Measurements from ENCODE around the gene LCOR.

Gene LCOR

DNA sequence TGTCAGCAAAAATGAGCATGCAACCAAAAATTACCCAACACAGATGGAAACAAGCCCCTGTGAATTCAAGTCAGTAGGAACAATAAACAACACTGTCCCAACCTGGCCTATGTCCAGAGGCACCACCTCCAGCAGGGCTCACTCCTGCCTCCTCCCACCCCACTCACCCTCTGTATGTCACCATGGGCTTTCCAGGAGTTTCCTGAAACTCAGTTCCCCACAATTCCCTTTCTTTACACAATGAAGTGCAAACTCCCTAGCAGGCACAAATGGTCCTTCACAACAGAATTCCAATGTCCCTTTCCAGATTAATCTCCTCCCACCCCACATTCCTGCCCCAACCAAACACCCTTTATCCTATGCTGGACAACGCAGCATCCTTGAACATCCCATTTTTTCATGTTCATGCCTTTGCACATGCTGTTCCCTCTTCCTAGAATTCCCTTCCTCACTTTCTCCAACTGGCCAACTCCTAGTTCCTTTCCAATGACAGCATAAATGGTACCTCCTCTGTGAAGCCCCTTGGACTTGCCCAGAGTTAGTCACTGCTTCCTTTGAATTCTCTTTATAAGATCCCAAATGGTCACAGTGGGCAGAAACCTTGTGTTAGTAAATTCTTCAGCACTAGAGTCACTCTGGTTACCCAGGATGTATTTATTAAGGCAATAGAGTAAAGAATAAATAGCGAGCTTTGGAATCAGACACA, 196.2 kb downstream of the LCOR start:
- peaks cover 11% of the 10 kb centered on the region for H3K4me1 ChIP-seq (ENCODE audit: low read length)
- no peak overlapping the region for H3K4me3 ChIP-seq (ENCODE audit: low read length)
- H3K9me3 ChIP-seq (replicated peaks; ENCODE audit: insufficient read depth, low read length): no peaks in the 10 kb centered on the region
- peaks cover 3% of the 10 kb centered on the region; the same call in 1 of the 2 replicates for H3F3A ChIP-seq (ENCODE audit: insufficient read depth, low read length)
- H3K27me3 ChIP-seq (replicated peaks; ENCODE audit: insufficient read depth, low read length): no peaks in the 10 kb centered on the region
- no peak overlapping the region for H3K9ac ChIP-seq (ENCODE audit: low read length)
- H3K27ac ChIP-seq (ENCODE audit: low read length): no peak overlapping the region
- no peak overlapping the region for H2AFZ ChIP-seq (ENCODE audit: low read length)
- H3K4me2 ChIP-seq (ENCODE audit: low read depth, low read length): no peak overlapping the region
- no peaks in the 10 kb centered on the region for H3K9me2 ChIP-seq (replicated peaks; ENCODE audit: insufficient read depth, low read length)
- no peaks in the 10 kb centered on the region for H3K79me2 ChIP-seq (ENCODE audit: low read length)
- TF ChIP-seq EZH2 (optimal IDR thresholded peaks at IDR 0.05; ENCODE audit: low read depth, low read length) (no peak), EZH2phosphoT487 (IDR thresholded peaks at IDR 0.05; ENCODE audit: low read length) (no peak)
- TF ChIP-seq, protein P1, sequence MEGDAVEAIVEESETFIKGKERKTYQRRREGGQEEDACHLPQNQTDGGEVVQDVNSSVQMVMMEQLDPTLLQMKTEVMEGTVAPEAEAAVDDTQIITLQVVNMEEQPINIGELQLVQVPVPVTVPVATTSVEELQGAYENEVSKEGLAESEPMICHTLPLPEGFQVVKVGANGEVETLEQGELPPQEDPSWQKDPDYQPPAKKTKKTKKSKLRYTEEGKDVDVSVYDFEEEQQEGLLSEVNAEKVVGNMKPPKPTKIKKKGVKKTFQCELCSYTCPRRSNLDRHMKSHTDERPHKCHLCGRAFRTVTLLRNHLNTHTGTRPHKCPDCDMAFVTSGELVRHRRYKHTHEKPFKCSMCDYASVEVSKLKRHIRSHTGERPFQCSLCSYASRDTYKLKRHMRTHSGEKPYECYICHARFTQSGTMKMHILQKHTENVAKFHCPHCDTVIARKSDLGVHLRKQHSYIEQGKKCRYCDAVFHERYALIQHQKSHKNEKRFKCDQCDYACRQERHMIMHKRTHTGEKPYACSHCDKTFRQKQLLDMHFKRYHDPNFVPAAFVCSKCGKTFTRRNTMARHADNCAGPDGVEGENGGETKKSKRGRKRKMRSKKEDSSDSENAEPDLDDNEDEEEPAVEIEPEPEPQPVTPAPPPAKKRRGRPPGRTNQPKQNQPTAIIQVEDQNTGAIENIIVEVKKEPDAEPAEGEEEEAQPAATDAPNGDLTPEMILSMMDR (IDR thresholded peaks at IDR 0.05; ENCODE audit: low read length): no peak
- no peak for DNase-seq
- no peaks in the 10 kb centered on the region for H3K36me3 ChIP-seq (replicated peaks; ENCODE audit: insufficient read depth, low read length)
- no peaks in the 10 kb centered on the region for H4K20me1 ChIP-seq (ENCODE audit: insufficient read depth, low read length)

DNA sequence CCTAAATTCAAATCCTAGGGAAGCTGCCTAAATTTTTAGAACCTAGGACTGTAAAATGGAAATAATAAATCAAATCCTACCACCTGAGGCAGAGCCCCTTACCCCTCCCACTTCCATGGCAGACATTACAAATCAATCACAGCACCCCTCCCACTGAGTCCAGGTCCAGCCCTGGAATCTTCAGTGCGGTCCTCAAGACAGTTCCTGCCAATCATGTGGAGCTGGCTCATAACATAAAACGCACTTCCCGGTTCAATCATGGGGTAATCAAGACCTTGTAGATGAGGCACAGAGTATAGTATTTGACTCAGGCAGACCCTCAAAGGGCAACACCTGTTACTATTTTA, 196.7 kb downstream of the LCOR start:
- no peaks in the 10 kb centered on the region for H3K9me2 ChIP-seq (replicated peaks; ENCODE audit: insufficient read depth, low read length)
- peaks cover 7% of the 10 kb centered on the region for H3K4me1 ChIP-seq (ENCODE audit: low read length)
- no peaks in the 10 kb centered on the region for H3K36me3 ChIP-seq (replicated peaks; ENCODE audit: insufficient read depth, low read length)
- DNase-seq: no peak
- no peak overlapping the region for H3K27ac ChIP-seq (ENCODE audit: low read length)
- H3K4me3 ChIP-seq (ENCODE audit: low read length): no peak overlapping the region
- H3K4me2 ChIP-seq (ENCODE audit: low read depth, low read length): no peak overlapping the region
- H4K20me1 ChIP-seq (ENCODE audit: insufficient read depth, low read length): no peaks in the 10 kb centered on the region
- no peak overlapping the region for H3K9ac ChIP-seq (ENCODE audit: low read length)
- H3K9me3 ChIP-seq (replicated peaks; ENCODE audit: insufficient read depth, low read length): no peaks in the 10 kb centered on the region
- no peaks in the 10 kb centered on the region for H3K79me2 ChIP-seq (ENCODE audit: low read length)
- no peak overlapping the region for H2AFZ ChIP-seq (ENCODE audit: low read length)
- peaks cover 3% of the 10 kb centered on the region; the same call in 1 of the 2 replicates for H3F3A ChIP-seq (ENCODE audit: insufficient read depth, low read length)
- TF ChIP-seq, protein P1 (IDR thresholded peaks at IDR 0.05; ENCODE audit: low read length): no peak
- TF ChIP-seq EZH2 (optimal IDR thresholded peaks at IDR 0.05; ENCODE audit: low read depth, low read length) (no peak), EZH2phosphoT487 (IDR thresholded peaks at IDR 0.05; ENCODE audit: low read length) (no peak)
- no peaks in the 10 kb centered on the region for H3K27me3 ChIP-seq (replicated peaks; ENCODE audit: insufficient read depth, low read length)

DNA sequence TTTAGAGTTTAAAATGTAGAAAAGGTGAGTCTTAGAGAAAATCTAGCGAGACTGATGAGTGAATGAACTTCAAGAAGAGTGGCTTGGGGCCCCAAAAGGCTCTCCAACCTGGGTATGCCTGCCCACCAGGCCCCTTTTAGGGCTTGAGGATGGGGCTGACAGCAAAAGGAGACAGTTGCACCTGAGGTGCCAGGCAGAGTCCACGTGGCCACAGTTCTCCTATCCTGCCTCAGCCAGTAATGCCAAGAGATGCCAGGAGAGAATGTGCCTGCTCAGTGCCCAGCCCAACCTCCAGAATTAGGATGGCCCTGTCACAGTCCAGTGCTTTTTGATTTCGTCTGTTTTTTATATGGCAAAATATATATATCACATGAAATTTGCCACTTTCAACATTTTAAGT, 197.2 kb downstream of the LCOR start:
- Histone ChIP-seq H3K36me3 (replicated peaks; ENCODE audit: insufficient read depth, low read length) (no peaks in the 10 kb centered on the region), H3K27ac (ENCODE audit: low read length) (no peak overlapping the region), H3K27me3 (replicated peaks; ENCODE audit: insufficient read depth, low read length) (no peaks in the 10 kb centered on the region), H3K4me2 (ENCODE audit: low read depth, low read length) (no peak overlapping the region), H3F3A (ENCODE audit: insufficient read depth, low read length) (peaks cover 1% of the 10 kb centered on the region; the same call in 1 of the 2 replicates), H3K79me2 (ENCODE audit: low read length) (no peaks in the 10 kb centered on the region), H3K9me2 (replicated peaks; ENCODE audit: insufficient read depth, low read length) (no peaks in the 10 kb centered on the region), H3K9ac (ENCODE audit: low read length) (no peak overlapping the region), H2AFZ (ENCODE audit: low read length) (no peak overlapping the region), H3K4me1 (ENCODE audit: low read length) (peaks cover 2% of the 10 kb centered on the region), H3K9me3 (replicated peaks; ENCODE audit: insufficient read depth, low read length) (no peaks in the 10 kb centered on the region), H3K4me3 (ENCODE audit: low read length) (no peak overlapping the region), H4K20me1 (ENCODE audit: insufficient read depth, low read length) (no peaks in the 10 kb centered on the region)
- no peak for DNase-seq
- TF ChIP-seq EZH2 (optimal IDR thresholded peaks at IDR 0.05; ENCODE audit: low read depth, low read length) (no peak), EZH2phosphoT487 (IDR thresholded peaks at IDR 0.05; ENCODE audit: low read length) (no peak)
- TF ChIP-seq, protein P1 (IDR thresholded peaks at IDR 0.05; ENCODE audit: low read length): no peak
